Smooth muscle cell of bladder (primary cell): ENCODE results near the gene CDCP2. TPM values are rescaled to one million over a fixed set of nuclear protein-coding genes. Genes with fewer than 3 reads are reported as not detected.

Experiments used
- total RNA-seq: library from RNA; depleted of rRNA; stranded (reverse); fragments of >200 nt; gene quantifications from 2 replicates; pipeline ENCODE4 v1.2.3, GENCODE V29; 2014

The CDCP2 gene
- total RNA-seq, result not detected in 2 replicates

GRCh38 chr1:54152696-54153095 is at the start of gene CDCP2:
Gene CDCP2, minus strand, starts transcription at chr1:54153000. Its CDS starts 78 bp downstream, at chr1:54152922.

GRCh38 chr1:54199765-54200518 is 47.1 kb upstream of the CDCP2 start, which contains the start of the genes CYB5RL and MRPL37:
Gene CYB5RL, minus strand, starts transcription at chr1:54200030. Its CDS starts 4,414 bp downstream, at chr1:54195616.
Gene MRPL37, plus strand, starts transcription at chr1:54200167. Its CDS starts 77 bp downstream, at chr1:54200244.

Other genes with a start within 250 kb of the CDCP2 start
- 16.5 and 23.8 TPM in 2 replicates for gene IFT25, start 207.3 kb downstream of the CDCP2 start, total RNA-seq
- 23.9 and 25.9 TPM in 2 replicates for gene LRRC42, start 206.7 kb downstream of the CDCP2 start, total RNA-seq
- gene LDLRAD1, start 134.8 kb downstream of the CDCP2 start, total RNA-seq, result not detected in 2 replicates
- gene TMEM59, start 99.8 kb downstream of the CDCP2 start, total RNA-seq, result 373 and 516 TPM in 2 replicates
- 2.6 and 3.0 TPM in 2 replicates for gene TCEANC2, start 99.4 kb downstream of the CDCP2 start, total RNA-seq
- 4.1 and 4.7 TPM in 2 replicates for gene CYB5RL, start 47.0 kb upstream of the CDCP2 start, total RNA-seq
- gene MRPL37, start 47.2 kb upstream of the CDCP2 start, total RNA-seq, result 44.2 and 46.1 TPM in 2 replicates